ENCODE measurements around the gene TBL1Y.

DNA sequence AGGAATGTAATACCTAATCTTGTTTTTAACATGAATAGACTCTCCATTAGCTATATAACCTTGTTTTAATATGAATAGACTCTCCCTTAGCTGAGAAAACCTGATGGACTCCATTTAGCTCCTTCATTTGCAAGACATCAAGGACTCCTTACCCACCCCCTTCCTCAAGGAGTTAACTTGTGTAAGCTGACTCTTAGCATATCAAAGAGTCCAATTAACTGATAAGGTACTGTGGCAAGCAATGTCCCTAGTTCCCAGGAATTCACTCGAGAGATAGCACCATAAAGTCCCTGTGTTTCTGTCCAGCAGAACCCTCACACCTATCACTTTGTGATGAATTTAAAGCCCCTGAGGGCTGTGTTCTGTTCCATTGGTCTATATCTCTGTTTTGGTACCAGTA is 15.3 kb upstream of the TBL1Y start:
- TF ChIP-seq, protein P1, sequence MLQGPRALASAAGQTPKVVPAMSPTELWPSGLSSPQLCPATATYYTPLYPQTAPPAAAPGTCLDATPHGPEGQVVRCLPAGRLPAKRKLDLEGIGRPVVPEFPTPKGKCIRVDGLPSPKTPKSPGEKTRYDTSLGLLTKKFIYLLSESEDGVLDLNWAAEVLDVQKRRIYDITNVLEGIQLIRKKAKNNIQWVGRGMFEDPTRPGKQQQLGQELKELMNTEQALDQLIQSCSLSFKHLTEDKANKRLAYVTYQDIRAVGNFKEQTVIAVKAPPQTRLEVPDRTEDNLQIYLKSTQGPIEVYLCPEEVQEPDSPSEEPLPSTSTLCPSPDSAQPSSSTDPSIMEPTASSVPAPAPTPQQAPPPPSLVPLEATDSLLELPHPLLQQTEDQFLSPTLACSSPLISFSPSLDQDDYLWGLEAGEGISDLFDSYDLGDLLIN (CRISPR knock-in tag; IDR thresholded peaks at IDR 0.05; ENCODE audit: borderline replicate concordance), result no peak
- TF ChIP-seq RFX5 (IDR thresholded peaks at IDR 0.05; ENCODE audit: low read depth, low read length), result no peak
- TF ChIP-seq FOXA1 (IDR thresholded peaks at IDR 0.05), result no peak
- no peak for TF ChIP-seq FOXA1 (CRISPR knock-in tag; IDR thresholded peaks at IDR 0.05)
- no peak for TF ChIP-seq ZNF24 (IDR thresholded peaks at IDR 0.05)
- no peak for TF ChIP-seq NBN (conservative IDR thresholded peaks at IDR 0.05)
- no peak for TF ChIP-seq ZBTB1 (CRISPR knock-in tag; IDR thresholded peaks at IDR 0.05; ENCODE audit: borderline replicate concordance)

All from HepG2 (cell line).